Measurements from ENCODE around the gene CCDC106.

CCDC106 gene

GRCh38 chr19:55656988-55657747, 9.2 kb downstream of the CCDC106 start:
- Histone ChIP-seq H3K79me2 (ENCODE audit: insufficient read depth, low read length) (peaks cover 52% of the 10 kb centered on the region), H3K27me3 (ENCODE audit: insufficient read depth, low read length) (no peaks in the 10 kb centered on the region), H3K4me2 (ENCODE audit: low read length) (peak overlapping the region; percentile 97), H3F3A (ENCODE audit: insufficient read depth, low read length) (no peaks in the 10 kb centered on the region), H3K9ac (ENCODE audit: low read length) (peak overlapping the region; percentile 98), H3K36me3 (ENCODE audit: insufficient read depth, low read length) (peaks cover 69% of the 10 kb centered on the region), H3K9me2 (ENCODE audit: low read depth, low read length) (no peaks in the 10 kb centered on the region), H3K4me3 (ENCODE audit: low read depth, low read length, poor library complexity, severe bottlenecking) (peak overlapping the region; percentile 94), H4K20me1 (ENCODE audit: insufficient read depth, low read length) (no peaks in the 10 kb centered on the region; the same call in 1 of the 2 replicates), H2AFZ (ENCODE audit: low read length) (no peak overlapping the region), H3K27ac (ENCODE audit: low read depth, low read length, poor library complexity, severe bottlenecking) (peak overlapping the region; percentile 91), H3K4me1 (ENCODE audit: insufficient read depth, low read length, severe bottlenecking) (peaks cover 34% of the 10 kb centered on the region), H3K9me3 (ENCODE audit: low read length) (no peaks in the 10 kb centered on the region)
- TF ChIP-seq CTCF (IDR thresholded peaks at IDR 0.05; ENCODE audit: low read length) = no peak

- TF ChIP-seq CTCF (IDR thresholded peaks at IDR 0.05; ENCODE audit: low read length) (no peak), EZH2 (IDR thresholded peaks at IDR 0.05; ENCODE audit: borderline replicate concordance, low read length) (no peak)
- Histone ChIP-seq H3K36me3 (ENCODE audit: insufficient read depth, low read length) (peaks cover 79% of the 10 kb centered on the region), H3K4me2 (ENCODE audit: low read length) (peak overlapping the region; percentile 97; the same call in 1 of the 2 replicates), H3K27ac (ENCODE audit: low read depth, low read length, poor library complexity, severe bottlenecking) (peak overlapping the region; percentile 1), H2AFZ (ENCODE audit: low read length) (no peak overlapping the region), H3K9me3 (ENCODE audit: low read length) (no peaks in the 10 kb centered on the region), H4K20me1 (ENCODE audit: insufficient read depth, low read length) (no peaks in the 10 kb centered on the region; the same call in 1 of the 2 replicates), H3K9me2 (ENCODE audit: low read depth, low read length) (no peaks in the 10 kb centered on the region), H3K79me2 (ENCODE audit: insufficient read depth, low read length) (peaks cover 52% of the 10 kb centered on the region), H3F3A (ENCODE audit: insufficient read depth, low read length) (no peaks in the 10 kb centered on the region), H3K27me3 (ENCODE audit: insufficient read depth, low read length) (no peaks in the 10 kb centered on the region), H3K4me1 (ENCODE audit: insufficient read depth, low read length, severe bottlenecking) (peaks cover 31% of the 10 kb centered on the region), H3K4me3 (ENCODE audit: low read depth, low read length, poor library complexity, severe bottlenecking) (peak overlapping the region; percentile 94), H3K9ac (ENCODE audit: low read length) (peak overlapping the region; percentile 98; the same call in 1 of the 2 replicates)
Observed at GRCh38 chr19:55658846-55659459, 10.9 kb downstream of the CCDC106 start.

GRCh38 chr19:55659822-55660221, 11.8 kb downstream of the CCDC106 start:
- no peak overlapping the region; the same call in 1 of the 2 replicates for H3K9ac ChIP-seq (ENCODE audit: low read length)
- TF ChIP-seq CTCF (IDR thresholded peaks at IDR 0.05; ENCODE audit: low read length) = no peak
- no peak overlapping the region for H2AFZ ChIP-seq (ENCODE audit: low read length)
- no peaks in the 10 kb centered on the region for H3F3A ChIP-seq (ENCODE audit: insufficient read depth, low read length)
- H3K4me1 ChIP-seq (ENCODE audit: insufficient read depth, low read length, severe bottlenecking) = peaks cover 31% of the 10 kb centered on the region
- H3K4me2 ChIP-seq (ENCODE audit: low read length) = no peak overlapping the region
- no peaks in the 10 kb centered on the region; the same call in 1 of the 2 replicates for H4K20me1 ChIP-seq (ENCODE audit: insufficient read depth, low read length)
- peaks cover 87% of the 10 kb centered on the region for H3K36me3 ChIP-seq (ENCODE audit: insufficient read depth, low read length)
- no peak overlapping the region for H3K4me3 ChIP-seq (ENCODE audit: low read depth, low read length, poor library complexity, severe bottlenecking)
- H3K9me2 ChIP-seq (ENCODE audit: low read depth, low read length) = no peaks in the 10 kb centered on the region
- H3K9me3 ChIP-seq (ENCODE audit: low read length) = no peaks in the 10 kb centered on the region
- no peak overlapping the region for H3K27ac ChIP-seq (ENCODE audit: low read depth, low read length, poor library complexity, severe bottlenecking)
- H3K27me3 ChIP-seq (ENCODE audit: insufficient read depth, low read length) = no peaks in the 10 kb centered on the region
- H3K79me2 ChIP-seq (ENCODE audit: insufficient read depth, low read length) = peaks cover 52% of the 10 kb centered on the region
